HepG2 (cell line): ENCODE measurements around the gene FMR1. TPM values are rescaled to one million over a fixed set of nuclear protein-coding genes. Genes with fewer than 3 reads are reported as not detected.

Source experiments
- ARID2 ChIP-seq: sonication (generic); formaldehyde crosslinking; IDR thresholded peaks from 2 replicates; pipeline ENCODE4 v1.8.1; 2022; ENCODE audit warnings: mild to moderate bottlenecking, missing genetic modification reagents, borderline replicate concordance
- CCDC6 ChIP-seq: sonication (generic); formaldehyde crosslinking; IDR thresholded peaks from 2 replicates; pipeline ENCODE4 v1.8.1; 2022; ENCODE audit warnings: mild to moderate bottlenecking, missing genetic modification reagents, moderate library complexity
- CEBPB ChIP-seq: IDR thresholded peaks from 2 replicates; pipeline ENCODE4 v1.6.1; 2011; ENCODE audit warnings: low read depth, low read length, improper control_type of control experiment, borderline replicate concordance
- ELF3 ChIP-seq: IDR thresholded peaks from 2 replicates; pipeline ENCODE4 v1.6.1; 2016; ENCODE audit warnings: missing genetic modification reagents, missing compliant biosample characterization
- ETV5 ChIP-seq: IDR thresholded peaks from 2 replicates; pipeline ENCODE4 v1.6.1; 2018; ENCODE audit warnings: missing biosample characterization, missing genetic modification reagents, inconsistent platforms, borderline replicate concordance
- FOXA1 ChIP-seq, 2 experiments: fragments of 450-650 bp in 1 of 2; sonication (generic) in 1 of 2; formaldehyde crosslinking in 1 of 2; IDR thresholded peaks; 2 replicates each; pipeline versions ENCODE4 v1.4.0 to v1.6.1; 2016 to 2020; ENCODE audit warnings: missing genetic modification reagents in 1 of 2
- FOXP1 ChIP-seq, 2 experiments: fragments of 450-650 bp in 1 of 2; IDR thresholded peaks; 2 replicates each; pipeline ENCODE4 v1.6.1; 2017 to 2018; ENCODE audit warnings: antibody characterized with exemption in 1 of 2
- RARA ChIP-seq: IDR thresholded peaks from 2 replicates; pipeline ENCODE4 v1.6.1; 2016; ENCODE audit warnings: missing genetic modification reagents, missing compliant biosample characterization
- RCOR2 ChIP-seq: IDR thresholded peaks from 2 replicates; pipeline ENCODE4 v1.6.1; 2016; ENCODE audit warnings: missing biosample characterization, missing genetic modification reagents
- RXRB ChIP-seq: IDR thresholded peaks from 2 replicates; pipeline ENCODE4 v1.6.1; 2016; ENCODE audit warnings: borderline replicate concordance, missing genetic modification reagents, missing compliant biosample characterization
- SALL1 ChIP-seq: sonication (generic); formaldehyde crosslinking; IDR thresholded peaks from 2 replicates; pipeline ENCODE4 v1.8.0; 2022; ENCODE audit warnings: mild to moderate bottlenecking, missing genetic modification reagents
- SALL2 ChIP-seq: sonication (generic); formaldehyde crosslinking; IDR thresholded peaks from 2 replicates; pipeline ENCODE4 v1.8.1; 2023; ENCODE audit warnings: mild to moderate bottlenecking, missing genetic modification reagents, inconsistent platforms
- SAP130 ChIP-seq: IDR thresholded peaks from 2 replicates; pipeline ENCODE4 v1.6.1; 2016; ENCODE audit warnings: low read depth
- TARDBP ChIP-seq: sonication (generic); formaldehyde crosslinking; IDR thresholded peaks from 2 replicates; pipeline ENCODE4 v1.8.0; 2022; ENCODE audit warnings: mild to moderate bottlenecking, missing genetic modification reagents
- TBL1XR1 ChIP-seq: fragments of 150-350 bp; IDR thresholded peaks from 2 replicates; pipeline ENCODE4 v1.6.1; 2014; ENCODE audit warnings: borderline replicate concordance, low read length; ENCODE audit not compliant: partially characterized antibody
- THAP11 ChIP-seq: IDR thresholded peaks from 2 replicates; pipeline ENCODE4 v1.6.1; 2016; ENCODE audit warnings: missing biosample characterization, missing genetic modification reagents
- ZFYVE20 ChIP-seq: sonication (generic); formaldehyde crosslinking; IDR thresholded peaks from 2 replicates; pipeline ENCODE4 v1.8.0; 2023; ENCODE audit warnings: low read depth, mild to moderate bottlenecking, moderate library complexity, missing genetic modification reagents, borderline replicate concordance
- ZNF17 ChIP-seq: sonication (generic); formaldehyde crosslinking; IDR thresholded peaks from 2 replicates; pipeline ENCODE4 v1.5.0; 2020; ENCODE audit warnings: mild to moderate bottlenecking, missing genetic modification reagents
- ZNF556 ChIP-seq: sonication (generic); formaldehyde crosslinking; IDR thresholded peaks from 2 replicates; pipeline ENCODE4 v1.4.0; 2020; ENCODE audit warnings: mild to moderate bottlenecking, missing genetic modification reagents, borderline replicate concordance
- ZNF572 ChIP-seq: sonication (generic); formaldehyde crosslinking; IDR thresholded peaks from 2 replicates; pipeline ENCODE4 v1.5.1; 2020; ENCODE audit warnings: mild to moderate bottlenecking, missing genetic modification reagents
- polyA plus RNA-seq, 8 experiments: library from polyadenylated mRNA; depleted of rRNA in 3 of 8; stranded (reverse) in 7 of 8; unstranded in 1 of 8; fragments of >200 nt; fragmentation: Illumina TruSeq in 4 of 8; extraction: Trizol in 4 of 8; gene quantifications; 2 replicates each; pipeline versions ENCODE4 v1.2.1 to v1.2.3, GENCODE V29; 2011 to 2016; ENCODE audit warnings: low read depth in 4 of 8, missing spikeins in 1 of 8, mixed read lengths in 1 of 8; ENCODE audit not compliant: insufficient read depth in 1 of 8
- total RNA-seq, 5 experiments: library from RNA; depleted of rRNA; stranded (reverse); fragments of >200 nt; fragmentation: Illumina TruSeq; extraction: Trizol; gene quantifications; 2 replicates each; pipeline ENCODE4 v1.2.3, GENCODE V29; 2016; ENCODE audit warnings: low read depth in 1 of 5
- TF ChIP-seq, protein P1 (sequence below): IDR thresholded peaks from 2 replicates; pipeline ENCODE4 v1.6.1; 2016; ENCODE audit warnings: low read depth
- TF ChIP-seq, protein P2 (sequence below), 2 experiments: fragments of 450-650 bp in 1 of 2; sonication (generic) in 1 of 2; formaldehyde crosslinking; IDR thresholded peaks; 2 replicates each; pipeline versions ENCODE4 v1.5.0 to v1.8.0; 2020 to 2022; ENCODE audit warnings: mild to moderate bottlenecking in 1 of 2, missing genetic modification reagents in 1 of 2
- TF ChIP-seq, protein P3 (sequence below): sonication (generic); formaldehyde crosslinking; IDR thresholded peaks from 2 replicates; pipeline ENCODE4 v1.4.0; 2020; ENCODE audit warnings: missing genetic modification reagents
- TF ChIP-seq, protein P4 (sequence below): IDR thresholded peaks from 2 replicates; pipeline ENCODE4 v1.4.0; 2020; ENCODE audit warnings: mild to moderate bottlenecking, missing genetic modification reagents

The FMR1 gene
- total and polyA plus RNA-seq, 2 of the 13 experiments (the other 11 are each of a cell fraction or from before 2014, with no cell fraction given) = 27.8 to 49.6 TPM

DNA sequence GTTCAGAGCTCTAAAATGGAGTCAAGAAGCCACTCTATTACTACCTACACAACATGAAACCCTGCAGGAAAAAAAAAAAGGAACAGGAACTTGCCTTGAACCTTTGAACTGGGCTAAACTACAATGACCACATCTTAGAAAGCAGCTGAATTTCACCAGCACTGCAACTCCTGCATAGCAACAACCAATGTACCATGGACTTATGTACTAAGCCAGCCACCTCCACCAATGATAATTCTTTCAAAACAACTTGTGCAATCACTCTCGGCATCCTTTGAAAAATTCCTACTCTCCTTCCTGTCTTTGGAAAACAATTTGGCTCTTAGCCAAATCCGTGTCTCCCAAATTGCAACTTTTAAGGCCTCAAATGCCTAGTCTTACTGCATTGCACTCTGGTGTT is 26.8 kb upstream of the FMR1 start (continued):
- TF ChIP-seq, protein P1, sequence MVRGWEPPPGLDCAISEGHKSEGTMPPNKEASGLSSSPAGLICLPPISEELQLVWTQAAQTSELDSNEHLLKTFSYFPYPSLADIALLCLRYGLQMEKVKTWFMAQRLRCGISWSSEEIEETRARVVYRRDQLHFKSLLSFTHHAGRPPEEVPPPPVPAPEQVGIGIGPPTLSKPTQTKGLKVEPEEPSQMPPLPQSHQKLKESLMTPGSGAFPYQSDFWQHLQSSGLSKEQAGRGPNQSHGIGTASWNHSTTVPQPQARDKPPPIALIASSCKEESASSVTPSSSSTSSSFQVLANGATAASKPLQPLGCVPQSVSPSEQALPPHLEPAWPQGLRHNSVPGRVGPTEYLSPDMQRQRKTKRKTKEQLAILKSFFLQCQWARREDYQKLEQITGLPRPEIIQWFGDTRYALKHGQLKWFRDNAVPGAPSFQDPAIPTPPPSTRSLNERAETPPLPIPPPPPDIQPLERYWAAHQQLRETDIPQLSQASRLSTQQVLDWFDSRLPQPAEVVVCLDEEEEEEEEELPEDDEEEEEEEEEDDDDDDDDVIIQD (CRISPR knock-in tag) = peak; percentile 91
- TF ChIP-seq ARID2 (CRISPR knock-in tag) = no peak
- TF ChIP-seq ZNF572 (CRISPR knock-in tag) = no peak
- peak; percentile 65 for TF ChIP-seq SAP130 (CRISPR knock-in tag)
- TF ChIP-seq FOXA1 (IDR thresholded peaks at IDR 0.05) = no peak
- TF ChIP-seq FOXA1 (CRISPR knock-in tag; IDR thresholded peaks at IDR 0.05) = peak; percentile 62; the same call in 1 of the 2 replicates
- TF ChIP-seq TBL1XR1 = peak; percentile 45
- TF ChIP-seq RXRB = peak; percentile 82
- TF ChIP-seq ETV5 (CRISPR knock-in tag) = peak; percentile 82
- peak; percentile 33; the same call in 1 of the 2 replicates for TF ChIP-seq SALL1 (CRISPR knock-in tag)
- TF ChIP-seq ZNF17 (CRISPR knock-in tag) = no peak
- peak; percentile 96 for TF ChIP-seq CEBPB
- TF ChIP-seq ZFYVE20 (CRISPR knock-in tag) = no peak
- TF ChIP-seq ZNF556 (CRISPR knock-in tag) = peak; percentile 42; the same call in 1 of the 2 replicates
- TF ChIP-seq CCDC6 (CRISPR knock-in tag) = no peak
- TF ChIP-seq, protein P2, sequence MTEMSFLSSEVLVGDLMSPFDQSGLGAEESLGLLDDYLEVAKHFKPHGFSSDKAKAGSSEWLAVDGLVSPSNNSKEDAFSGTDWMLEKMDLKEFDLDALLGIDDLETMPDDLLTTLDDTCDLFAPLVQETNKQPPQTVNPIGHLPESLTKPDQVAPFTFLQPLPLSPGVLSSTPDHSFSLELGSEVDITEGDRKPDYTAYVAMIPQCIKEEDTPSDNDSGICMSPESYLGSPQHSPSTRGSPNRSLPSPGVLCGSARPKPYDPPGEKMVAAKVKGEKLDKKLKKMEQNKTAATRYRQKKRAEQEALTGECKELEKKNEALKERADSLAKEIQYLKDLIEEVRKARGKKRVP (CRISPR knock-in tag; IDR thresholded peaks at IDR 0.05) = peak in 1 of 2 experiments; percentile 74; a peak in 2 of 4 replicates
- no peak for TF ChIP-seq SALL2
- TF ChIP-seq, protein P3, sequence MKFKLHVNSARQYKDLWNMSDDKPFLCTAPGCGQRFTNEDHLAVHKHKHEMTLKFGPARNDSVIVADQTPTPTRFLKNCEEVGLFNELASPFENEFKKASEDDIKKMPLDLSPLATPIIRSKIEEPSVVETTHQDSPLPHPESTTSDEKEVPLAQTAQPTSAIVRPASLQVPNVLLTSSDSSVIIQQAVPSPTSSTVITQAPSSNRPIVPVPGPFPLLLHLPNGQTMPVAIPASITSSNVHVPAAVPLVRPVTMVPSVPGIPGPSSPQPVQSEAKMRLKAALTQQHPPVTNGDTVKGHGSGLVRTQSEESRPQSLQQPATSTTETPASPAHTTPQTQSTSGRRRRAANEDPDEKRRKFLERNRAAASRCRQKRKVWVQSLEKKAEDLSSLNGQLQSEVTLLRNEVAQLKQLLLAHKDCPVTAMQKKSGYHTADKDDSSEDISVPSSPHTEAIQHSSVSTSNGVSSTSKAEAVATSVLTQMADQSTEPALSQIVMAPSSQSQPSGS (CRISPR knock-in tag) = peak; percentile 72
- peak; percentile 52; the same call in 1 of the 2 replicates for TF ChIP-seq FOXP1 (IDR thresholded peaks at IDR 0.05)
- peak; percentile 82 for TF ChIP-seq FOXP1 (CRISPR knock-in tag; IDR thresholded peaks at IDR 0.05)
- TF ChIP-seq RARA (CRISPR knock-in tag) = peak; percentile 98
- TF ChIP-seq TARDBP (CRISPR knock-in tag) = 0 out of 2 replicates have a peak, but pooled peaks have one; percentile 40
- TF ChIP-seq RCOR2 (CRISPR knock-in tag) = peak; percentile 62; the same call in 1 of the 2 replicates
- peak; percentile 85 for TF ChIP-seq ELF3 (CRISPR knock-in tag)
- TF ChIP-seq, protein P4, sequence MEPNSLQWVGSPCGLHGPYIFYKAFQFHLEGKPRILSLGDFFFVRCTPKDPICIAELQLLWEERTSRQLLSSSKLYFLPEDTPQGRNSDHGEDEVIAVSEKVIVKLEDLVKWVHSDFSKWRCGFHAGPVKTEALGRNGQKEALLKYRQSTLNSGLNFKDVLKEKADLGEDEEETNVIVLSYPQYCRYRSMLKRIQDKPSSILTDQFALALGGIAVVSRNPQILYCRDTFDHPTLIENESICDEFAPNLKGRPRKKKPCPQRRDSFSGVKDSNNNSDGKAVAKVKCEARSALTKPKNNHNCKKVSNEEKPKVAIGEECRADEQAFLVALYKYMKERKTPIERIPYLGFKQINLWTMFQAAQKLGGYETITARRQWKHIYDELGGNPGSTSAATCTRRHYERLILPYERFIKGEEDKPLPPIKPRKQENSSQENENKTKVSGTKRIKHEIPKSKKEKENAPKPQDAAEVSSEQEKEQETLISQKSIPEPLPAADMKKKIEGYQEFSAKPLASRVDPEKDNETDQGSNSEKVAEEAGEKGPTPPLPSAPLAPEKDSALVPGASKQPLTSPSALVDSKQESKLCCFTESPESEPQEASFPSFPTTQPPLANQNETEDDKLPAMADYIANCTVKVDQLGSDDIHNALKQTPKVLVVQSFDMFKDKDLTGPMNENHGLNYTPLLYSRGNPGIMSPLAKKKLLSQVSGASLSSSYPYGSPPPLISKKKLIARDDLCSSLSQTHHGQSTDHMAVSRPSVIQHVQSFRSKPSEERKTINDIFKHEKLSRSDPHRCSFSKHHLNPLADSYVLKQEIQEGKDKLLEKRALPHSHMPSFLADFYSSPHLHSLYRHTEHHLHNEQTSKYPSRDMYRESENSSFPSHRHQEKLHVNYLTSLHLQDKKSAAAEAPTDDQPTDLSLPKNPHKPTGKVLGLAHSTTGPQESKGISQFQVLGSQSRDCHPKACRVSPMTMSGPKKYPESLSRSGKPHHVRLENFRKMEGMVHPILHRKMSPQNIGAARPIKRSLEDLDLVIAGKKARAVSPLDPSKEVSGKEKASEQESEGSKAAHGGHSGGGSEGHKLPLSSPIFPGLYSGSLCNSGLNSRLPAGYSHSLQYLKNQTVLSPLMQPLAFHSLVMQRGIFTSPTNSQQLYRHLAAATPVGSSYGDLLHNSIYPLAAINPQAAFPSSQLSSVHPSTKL (CRISPR knock-in tag) = peak; percentile 93
- TF ChIP-seq THAP11 (CRISPR knock-in tag) = peak; percentile 64
